ENCODE measurements around the gene TMTC1. TPM values are rescaled to one million over a fixed set of nuclear protein-coding genes. Genes with fewer than 3 reads are reported as not detected.
"Not testable (repeated sequence)": the region's sequence is repeated elsewhere in the genome, so short reads cannot be mapped to it uniquely, and the experiment has no call there.

The TMTC1 gene
- total and polyA plus RNA-seq, 9 donors = 22.5 to 38.1 (median 33.7) TPM

DNA sequence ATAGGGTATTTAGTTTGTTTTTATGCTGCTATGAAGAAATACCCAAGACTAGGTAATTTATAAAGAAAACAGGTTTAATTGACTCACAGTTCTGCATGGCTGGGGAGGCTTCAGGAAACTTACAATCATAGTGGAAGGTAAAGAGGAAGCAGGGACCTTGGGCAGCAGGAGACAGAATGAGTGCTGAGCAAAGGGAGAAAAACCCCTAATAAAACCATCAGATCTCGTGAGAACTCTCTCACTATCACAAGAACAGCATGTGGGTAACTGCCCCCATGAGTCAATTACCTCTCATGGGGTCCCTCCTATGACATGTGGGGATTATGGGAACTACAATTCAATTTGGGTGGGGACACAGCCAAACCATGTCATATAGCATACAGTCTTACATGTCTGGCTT, 153.6 kb downstream of the TMTC1 start:
- no CpG with 5 or more reads among the region's 1 CpG for whole genome bisulfite sequencing (ENCODE audit: insufficient coverage)
- H3K36me3 ChIP-seq (ENCODE audit: control insufficient read depth, insufficient read depth, low read length); DNase-seq: not testable (repeated sequence)

DNA sequence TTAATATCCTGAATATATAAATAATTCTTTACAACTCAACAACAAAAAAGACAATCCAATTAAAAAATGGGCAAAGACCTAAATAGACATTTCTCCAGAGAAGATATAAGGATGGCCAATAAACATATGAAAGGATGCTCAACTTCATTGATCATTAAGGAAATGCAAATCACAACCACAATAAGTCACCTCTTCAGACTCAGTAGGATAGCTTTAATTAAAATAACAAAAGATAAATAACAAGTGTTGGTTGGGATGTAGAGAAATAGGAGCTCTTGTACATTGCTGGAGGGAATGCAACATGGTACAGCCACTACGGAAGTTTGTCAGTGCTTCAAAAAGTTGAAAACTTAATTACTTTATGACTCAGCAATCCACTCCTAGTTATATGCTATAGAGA, 156.5 kb downstream of the TMTC1 start:
- Histone ChIP-seq H3K4me1 (ENCODE audit: control insufficient read depth, insufficient read depth, low read length) (no peaks in the 10 kb centered on the region), H3K9me3 (replicated peaks; ENCODE audit: control insufficient read depth, low read depth, low read length) (no peaks in the 10 kb centered on the region), H3K27me3 (ENCODE audit: control insufficient read depth, insufficient read depth, low read length) (no peaks in the 10 kb centered on the region), H3K4me3 (ENCODE audit: low read length) (no peak overlapping the region), H3K36me3 (ENCODE audit: control insufficient read depth, insufficient read depth, low read length) (no peaks in the 10 kb centered on the region), H3K27ac (ENCODE audit: low read length) (no peak overlapping the region)
- WGBS (ENCODE audit: insufficient coverage) = no CpG with 5 or more reads among the region's 1 CpG
- DNase-seq = no peak

More for the DNA sequence above, 153.6 kb downstream of the TMTC1 start:
- H3K4me3 ChIP-seq (ENCODE audit: low read length); H3K4me1 ChIP-seq (ENCODE audit: control insufficient read depth, insufficient read depth, low read length); H3K27ac ChIP-seq (ENCODE audit: low read length); H3K9me3 ChIP-seq (replicated peaks; ENCODE audit: control insufficient read depth, low read depth, low read length); H3K27me3 ChIP-seq (ENCODE audit: control insufficient read depth, insufficient read depth, low read length): not testable (repeated sequence)

GRCh38 chr12:29625359-29625953, 158.3 kb downstream of the TMTC1 start:
- H3K4me3 ChIP-seq (ENCODE audit: low read length) = no peak overlapping the region
- H3K4me1 ChIP-seq (ENCODE audit: control insufficient read depth, insufficient read depth, low read length) = no peaks in the 10 kb centered on the region
- no peaks in the 10 kb centered on the region for H3K9me3 ChIP-seq (replicated peaks; ENCODE audit: control insufficient read depth, low read depth, low read length)
- peak; percentile 10 for DNase-seq
- H3K27ac ChIP-seq (ENCODE audit: low read length) = no peak overlapping the region
- H3K36me3 ChIP-seq (ENCODE audit: control insufficient read depth, insufficient read depth, low read length) = no peaks in the 10 kb centered on the region
- H3K27me3 ChIP-seq (ENCODE audit: control insufficient read depth, insufficient read depth, low read length) = no peaks in the 10 kb centered on the region
- 50% methylated on average over 1 of the region's 2 CpGs for WGBS (ENCODE audit: insufficient coverage)

DNA sequence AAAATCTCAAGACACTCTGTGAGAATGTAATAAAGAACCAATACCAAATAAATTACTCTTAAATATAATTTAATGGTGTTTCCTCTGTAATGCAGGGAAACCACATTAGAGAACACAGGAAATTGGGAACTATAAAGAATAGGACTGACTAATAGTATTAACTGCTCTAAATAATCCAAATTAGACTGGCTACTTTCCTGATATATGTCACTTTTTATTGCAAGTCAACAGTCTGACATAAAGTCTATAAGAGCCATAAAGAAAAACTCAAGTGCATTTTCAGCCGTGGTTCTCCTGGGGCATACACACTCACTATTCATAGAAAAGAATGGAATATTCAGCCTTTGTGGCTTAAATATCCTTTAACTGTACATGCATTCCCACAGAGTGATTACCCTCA, 161.5 kb downstream of the TMTC1 start:
- no peak for DNase-seq
- Histone ChIP-seq H3K27ac (ENCODE audit: low read length) (no peak overlapping the region), H3K4me3 (ENCODE audit: low read length) (no peak overlapping the region), H3K36me3 (ENCODE audit: control insufficient read depth, insufficient read depth, low read length) (no peaks in the 10 kb centered on the region), H3K9me3 (replicated peaks; ENCODE audit: control insufficient read depth, low read depth, low read length) (no peaks in the 10 kb centered on the region), H3K27me3 (ENCODE audit: control insufficient read depth, insufficient read depth, low read length) (no peaks in the 10 kb centered on the region), H3K4me1 (ENCODE audit: control insufficient read depth, insufficient read depth, low read length) (no peaks in the 10 kb centered on the region)
- WGBS (ENCODE audit: insufficient coverage) = no CpG with 5 or more reads among the region's 1 CpG

- no peak for DNase-seq
- Histone ChIP-seq H3K27me3 (ENCODE audit: control insufficient read depth, insufficient read depth, low read length) (no peaks in the 10 kb centered on the region), H3K36me3 (ENCODE audit: control insufficient read depth, insufficient read depth, low read length) (no peaks in the 10 kb centered on the region), H3K27ac (ENCODE audit: low read length) (no peak overlapping the region), H3K9me3 (replicated peaks; ENCODE audit: control insufficient read depth, low read depth, low read length) (no peaks in the 10 kb centered on the region), H3K4me3 (ENCODE audit: low read length) (no peak overlapping the region), H3K4me1 (ENCODE audit: control insufficient read depth, insufficient read depth, low read length) (no peaks in the 10 kb centered on the region)
- WGBS (ENCODE audit: insufficient coverage) = no CpG with 5 or more reads among the region's 1 CpG
These were observed 163.7 kb downstream of the TMTC1 start for GRCh38 chr12:29620030-29620429.

DNA sequence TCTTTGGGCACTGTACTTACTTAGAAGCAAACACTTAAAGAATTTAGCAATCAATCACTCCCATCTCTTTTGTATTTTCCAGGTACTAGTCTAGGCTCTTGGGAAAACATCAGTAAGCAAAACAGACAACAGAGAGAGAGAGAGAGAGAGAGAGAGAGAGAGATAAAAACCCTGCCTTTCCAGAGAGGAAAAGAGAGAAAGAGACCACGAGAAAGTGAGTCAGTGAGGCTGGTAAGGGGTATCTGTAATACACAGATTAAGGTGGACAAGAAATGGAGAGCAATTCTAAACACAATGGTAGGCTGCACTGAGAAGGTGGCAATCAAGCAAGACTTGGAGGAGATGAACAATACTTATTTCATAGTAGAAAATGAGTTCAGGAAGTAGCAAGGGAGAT, 166.3 kb downstream of the TMTC1 start:
- no peaks in the 10 kb centered on the region for H3K4me1 ChIP-seq (ENCODE audit: control insufficient read depth, insufficient read depth, low read length)
- WGBS (ENCODE audit: insufficient coverage) = 63% methylated on average over 1 of the region's 1 CpG
- H3K27ac ChIP-seq (ENCODE audit: low read length) = no peak overlapping the region
- no peaks in the 10 kb centered on the region for H3K27me3 ChIP-seq (ENCODE audit: control insufficient read depth, insufficient read depth, low read length)
- H3K36me3 ChIP-seq (ENCODE audit: control insufficient read depth, insufficient read depth, low read length) = peaks cover 3% of the 10 kb centered on the region
- no peak overlapping the region for H3K4me3 ChIP-seq (ENCODE audit: low read length)
- no peaks in the 10 kb centered on the region for H3K9me3 ChIP-seq (replicated peaks; ENCODE audit: control insufficient read depth, low read depth, low read length)
- DNase-seq = no peak

DNA sequence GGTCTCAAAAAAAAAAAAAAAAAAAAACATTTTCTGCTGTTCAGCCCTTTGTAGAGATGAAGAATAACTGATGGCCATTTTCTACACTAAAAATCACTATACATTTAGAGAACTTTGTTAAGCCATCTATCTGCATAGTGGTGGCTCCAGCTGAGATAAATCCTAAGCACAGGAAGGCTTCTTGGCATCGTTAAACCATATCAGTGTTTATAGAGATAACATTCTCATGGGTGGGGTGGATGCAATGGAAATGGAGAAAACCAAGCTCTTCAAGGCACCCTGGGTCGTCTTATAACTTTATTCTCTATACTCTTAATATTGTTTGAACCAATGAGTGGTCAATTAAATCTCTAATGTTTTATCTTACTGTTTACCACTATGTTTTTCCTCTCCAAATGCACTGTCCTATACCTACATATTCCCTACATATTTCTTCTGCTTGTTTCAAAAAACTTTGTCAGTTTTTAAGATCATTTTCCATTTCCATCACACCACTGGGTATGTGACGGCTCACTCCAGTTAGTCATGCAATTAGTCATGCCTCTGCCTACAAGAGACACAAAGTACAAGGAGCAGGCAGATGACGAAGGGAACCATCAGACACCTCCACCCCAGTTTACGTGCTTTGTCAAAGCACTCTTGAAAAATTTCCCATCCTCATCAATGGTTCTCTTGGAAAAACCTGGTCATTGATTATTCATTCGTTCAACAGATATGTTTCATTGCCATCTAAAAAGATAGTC, 166.9 kb downstream of the TMTC1 start:
- H3K27me3 ChIP-seq (ENCODE audit: control insufficient read depth, insufficient read depth, low read length) = no peaks in the 10 kb centered on the region
- H3K4me1 ChIP-seq (ENCODE audit: control insufficient read depth, insufficient read depth, low read length) = no peaks in the 10 kb centered on the region
- no peaks in the 10 kb centered on the region for H3K9me3 ChIP-seq (replicated peaks; ENCODE audit: control insufficient read depth, low read depth, low read length)
- H3K4me3 ChIP-seq (ENCODE audit: low read length) = no peak overlapping the region
- DNase-seq = no peak
- 91% methylated on average over 2 of the region's 6 CpGs for WGBS (ENCODE audit: insufficient coverage)
- peaks cover 3% of the 10 kb centered on the region for H3K36me3 ChIP-seq (ENCODE audit: control insufficient read depth, insufficient read depth, low read length)
- H3K27ac ChIP-seq (ENCODE audit: low read length) = no peak overlapping the region

- 86% methylated on average over 1 of the region's 2 CpGs for WGBS (ENCODE audit: insufficient coverage)
- no peaks in the 10 kb centered on the region for H3K9me3 ChIP-seq (replicated peaks; ENCODE audit: control insufficient read depth, low read depth, low read length)
- peaks cover 3% of the 10 kb centered on the region for H3K36me3 ChIP-seq (ENCODE audit: control insufficient read depth, insufficient read depth, low read length)
- no peaks in the 10 kb centered on the region for H3K27me3 ChIP-seq (ENCODE audit: control insufficient read depth, insufficient read depth, low read length)
- no peak for DNase-seq
- H3K4me1 ChIP-seq (ENCODE audit: control insufficient read depth, insufficient read depth, low read length) = no peaks in the 10 kb centered on the region
- H3K4me3 ChIP-seq (ENCODE audit: low read length) = no peak overlapping the region
- no peak overlapping the region for H3K27ac ChIP-seq (ENCODE audit: low read length)
These were observed 168.9 kb downstream of the TMTC1 start for GRCh38 chr12:29614694-29615325.

DNA sequence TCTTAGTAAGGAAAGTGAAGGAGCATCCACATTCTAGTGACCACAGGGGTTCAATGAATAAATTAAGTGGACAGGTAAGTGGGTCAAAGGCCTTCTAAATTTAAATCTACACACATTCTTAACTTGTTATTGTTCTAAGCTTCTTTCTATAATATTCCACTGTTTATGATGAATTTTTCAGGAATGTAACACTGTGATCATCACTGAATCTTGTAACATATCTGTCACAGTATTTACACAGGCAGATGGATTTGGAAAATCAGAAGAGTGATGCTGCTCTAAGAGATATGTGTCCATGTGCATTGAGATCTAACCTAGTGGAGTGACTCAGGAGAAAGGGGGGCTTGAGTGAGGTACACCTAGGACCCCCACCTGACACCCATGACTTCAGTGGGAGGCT, 170.8 kb downstream of the TMTC1 start:
- no peak overlapping the region for H3K4me3 ChIP-seq (ENCODE audit: low read length)
- H3K27me3 ChIP-seq (ENCODE audit: control insufficient read depth, insufficient read depth, low read length) = no peaks in the 10 kb centered on the region
- no peak for DNase-seq
- no peaks in the 10 kb centered on the region for H3K9me3 ChIP-seq (replicated peaks; ENCODE audit: control insufficient read depth, low read depth, low read length)
- H3K36me3 ChIP-seq (ENCODE audit: control insufficient read depth, insufficient read depth, low read length) = peaks cover 3% of the 10 kb centered on the region
- no peaks in the 10 kb centered on the region for H3K4me1 ChIP-seq (ENCODE audit: control insufficient read depth, insufficient read depth, low read length)
- H3K27ac ChIP-seq (ENCODE audit: low read length) = no peak overlapping the region

DNA sequence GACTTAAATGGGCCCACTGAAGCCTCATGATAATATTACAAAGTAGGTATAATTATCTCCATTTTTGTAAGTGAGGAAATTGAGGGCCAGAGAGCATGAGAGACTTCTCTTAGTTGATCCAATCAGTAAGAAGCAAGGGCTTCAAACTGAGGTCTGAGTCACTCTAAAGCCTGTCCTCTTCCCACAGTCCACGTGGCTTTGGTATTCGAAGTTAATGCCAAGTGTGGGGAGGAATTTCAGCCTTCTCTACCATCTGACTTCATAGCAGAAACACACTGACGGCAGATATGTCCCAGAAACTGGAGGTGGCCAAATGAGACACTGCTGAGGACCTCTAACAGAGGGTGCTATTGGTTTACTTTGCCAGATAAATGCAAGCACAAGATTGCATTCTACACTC, 171.8 kb downstream of the TMTC1 start:
- no CpG with 5 or more reads among the region's 3 CpGs for WGBS (ENCODE audit: insufficient coverage)

More for the DNA sequence above, 171.8 kb downstream of the TMTC1 start:
- H3K9me3 ChIP-seq (replicated peaks; ENCODE audit: control insufficient read depth, low read depth, low read length) = no peaks in the 10 kb centered on the region
- no peak overlapping the region for H3K27ac ChIP-seq (ENCODE audit: low read length)
- no peaks in the 10 kb centered on the region for H3K27me3 ChIP-seq (ENCODE audit: control insufficient read depth, insufficient read depth, low read length)
- H3K4me3 ChIP-seq (ENCODE audit: low read length) = no peak overlapping the region
- peak; percentile 20 for DNase-seq
- H3K36me3 ChIP-seq (ENCODE audit: control insufficient read depth, insufficient read depth, low read length) = peaks cover 3% of the 10 kb centered on the region
- no peaks in the 10 kb centered on the region for H3K4me1 ChIP-seq (ENCODE audit: control insufficient read depth, insufficient read depth, low read length)

All from muscle of leg (tissue), 11 donors.